ENCODE results near the gene STN1.

The STN1 gene

GRCh38 chr10:103872137-103872931 lies 45.6 kb downstream of the STN1 start:
- DNase-seq (ENCODE audit: low read depth): no peak
- no peak overlapping the region for H3K4me3 ChIP-seq (ENCODE audit: low read depth, low read length)

- H3K4me3 ChIP-seq (ENCODE audit: low read depth, low read length): no peak overlapping the region
- no peak for DNase-seq (ENCODE audit: low read depth)
Measured at GRCh38 chr10:103871006-103871405, 47.0 kb downstream of the STN1 start.

GRCh38 chr10:103870516-103870915 lies 47.5 kb downstream of the STN1 start:
- no peak for DNase-seq (ENCODE audit: low read depth)
- H3K4me3 ChIP-seq (ENCODE audit: low read depth, low read length): no peak overlapping the region

GRCh38 chr10:103869336-103869735 lies 48.6 kb downstream of the STN1 start:
- no peak overlapping the region for H3K4me3 ChIP-seq (ENCODE audit: low read depth, low read length)
- DNase-seq (ENCODE audit: low read depth): no peak

GRCh38 chr10:103868200-103868599 lies 49.8 kb downstream of the STN1 start:
- DNase-seq (ENCODE audit: low read depth): no peak
- H3K4me3 ChIP-seq (ENCODE audit: low read depth, low read length): no peak overlapping the region

- no peak overlapping the region for H3K4me3 ChIP-seq (ENCODE audit: low read depth, low read length)
- no peak for DNase-seq (ENCODE audit: low read depth)
Measured at GRCh38 chr10:103861505-103861904, 56.5 kb downstream of the STN1 start.

- no peak overlapping the region for H3K4me3 ChIP-seq (ENCODE audit: low read depth, low read length)
- DNase-seq (ENCODE audit: low read depth): no peak
Measured at GRCh38 chr10:103859161-103860086, 58.6 kb downstream of the STN1 start.

GRCh38 chr10:103858360-103858759 lies 59.6 kb downstream of the STN1 start:
- DNase-seq (ENCODE audit: low read depth): no peak
- H3K4me3 ChIP-seq (ENCODE audit: low read depth, low read length): no peak overlapping the region

- no peak overlapping the region for H3K4me3 ChIP-seq (ENCODE audit: low read depth, low read length)
- no peak for DNase-seq (ENCODE audit: low read depth)
Measured at GRCh38 chr10:103856797-103857170, 61.2 kb downstream of the STN1 start.

GRCh38 chr10:103855852-103856796 lies 61.9 kb downstream of the STN1 start:
- H3K4me3 ChIP-seq (ENCODE audit: low read depth, low read length): peak overlapping the region; percentile 80
- DNase-seq (ENCODE audit: low read depth): no peak

- no peak for DNase-seq (ENCODE audit: low read depth)
- H3K4me3 ChIP-seq (ENCODE audit: low read depth, low read length): peak within 1 kb of the TSS; percentile 80
Measured at GRCh38 chr10:103855424-103855823, 62.6 kb downstream of the STN1 start, which contains the start of gene SH3PXD2A. SH3PXD2A (minus strand) TSS chr10:103855576; CDS start chr10:103855266, 310 bp downstream.

GRCh38 chr10:103854686-103855391 lies 63.1 kb downstream of the STN1 start:
- DNase-seq (ENCODE audit: low read depth): peak; percentile 58
- peak overlapping the region; percentile 80 for H3K4me3 ChIP-seq (ENCODE audit: low read depth, low read length)

GRCh38 chr10:103854265-103854685 lies 63.7 kb downstream of the STN1 start:
- peak overlapping the region; percentile 80 for H3K4me3 ChIP-seq (ENCODE audit: low read depth, low read length)
- DNase-seq (ENCODE audit: low read depth): no peak

- H3K4me3 ChIP-seq (ENCODE audit: low read depth, low read length): peak overlapping the region; percentile 80
- DNase-seq (ENCODE audit: low read depth): no peak
Measured at GRCh38 chr10:103853428-103854264, 64.3 kb downstream of the STN1 start.

GRCh38 chr10:103852856-103853255 lies 65.1 kb downstream of the STN1 start:
- peak overlapping the region; percentile 80 for H3K4me3 ChIP-seq (ENCODE audit: low read depth, low read length)
- peak; percentile 60 for DNase-seq (ENCODE audit: low read depth)

- peak; percentile 95 for DNase-seq (ENCODE audit: low read depth)
- H3K4me3 ChIP-seq (ENCODE audit: low read depth, low read length): peak overlapping the region; percentile 80
Measured at GRCh38 chr10:103852189-103852711, 65.7 kb downstream of the STN1 start.

GRCh38 chr10:103851261-103851660 lies 66.7 kb downstream of the STN1 start:
- no peak overlapping the region for H3K4me3 ChIP-seq (ENCODE audit: low read depth, low read length)
- no peak for DNase-seq (ENCODE audit: low read depth)

- H3K4me3 ChIP-seq (ENCODE audit: low read depth, low read length): peak overlapping the region; percentile 23
- no peak for DNase-seq (ENCODE audit: low read depth)
Measured at GRCh38 chr10:103850572-103850895, 67.5 kb downstream of the STN1 start.

Data from skeletal muscle cell (primary cell).